Osteoblast (primary cell): ENCODE results near the gene C1QC. TPM values are rescaled to one million over a fixed set of nuclear protein-coding genes. Genes with fewer than 3 reads are reported as not detected.
A peak's percentile ranks its signal among the peaks of the same experiment; 100 is the strongest.
"Not testable (repeated sequence)": the region's sequence is repeated elsewhere in the genome, so short reads cannot be mapped to it uniquely, and the experiment has no call there.

ENCODE experiments used
- DNase-seq: peaks from one replicate; pipeline ENCODE4 v3.0.0; 2011; ENCODE audit warnings: low spot score, mixed read lengths; ENCODE audit not compliant: insufficient read length; ENCODE audit errors: missing footprints
- H2AFZ ChIP-seq: 2 replicates; pipeline ENCODE4 v1.6.0; 2011; ENCODE audit warnings: mild to moderate bottlenecking, low read length
- H3K27ac ChIP-seq: 2 replicates; pipeline ENCODE4 v1.5.1; 2011; ENCODE audit warnings: mild to moderate bottlenecking, low read depth, low read length, moderate library complexity
- H3K27me3 ChIP-seq: 2 replicates; pipeline ENCODE4 v1.6.0; 2012; ENCODE audit warnings: mild to moderate bottlenecking, control low read depth, inconsistent platforms, low read length, moderate library complexity; ENCODE audit not compliant: insufficient read depth
- H3K36me3 ChIP-seq: 2 replicates; pipeline ENCODE4 v1.5.1; 2011; ENCODE audit warnings: mild to moderate bottlenecking, low read length, control low read depth, moderate library complexity; ENCODE audit not compliant: insufficient read depth
- H3K4me1 ChIP-seq: 2 replicates; pipeline ENCODE4 v1.5.1; 2011; ENCODE audit warnings: mild to moderate bottlenecking, low read length, control low read depth, moderate library complexity; ENCODE audit not compliant: insufficient read depth
- H3K4me2 ChIP-seq: 2 replicates; pipeline ENCODE4 v1.6.0; 2011; ENCODE audit warnings: mild to moderate bottlenecking, low read length; ENCODE audit not compliant: insufficient read depth
- H3K4me3 ChIP-seq: fragments of 200-600 bp; sonication (generic); 3 replicates; pipeline ENCODE4 v1.5.1; 2012; ENCODE audit warnings: mild to moderate bottlenecking, low read length, inconsistent platforms; ENCODE audit not compliant: insufficient read depth
- H3K79me2 ChIP-seq: 2 replicates; pipeline ENCODE4 v1.6.0; 2012; ENCODE audit warnings: mild to moderate bottlenecking, low read length, control low read depth, inconsistent platforms; ENCODE audit not compliant: insufficient read depth
- H3K9me3 ChIP-seq: 2 replicates; pipeline ENCODE4 v1.5.1; 2011; ENCODE audit warnings: low read depth, low read length, control low read depth
- H4K20me1 ChIP-seq: 2 replicates; pipeline ENCODE4 v1.6.0; 2012; ENCODE audit warnings: mild to moderate bottlenecking, low read length, control low read depth; ENCODE audit not compliant: insufficient read depth
- total RNA-seq: library from RNA; depleted of rRNA; stranded (reverse); fragments of >200 nt; gene quantifications from 2 replicates; pipeline ENCODE4 v1.2.3, GENCODE V29; 2012
- TF ChIP-seq, protein P1 (sequence below): IDR thresholded peaks from 2 replicates; pipeline ENCODE4 v1.5.1; 2011; ENCODE audit warnings: mild to moderate bottlenecking, low read depth, low read length, moderate library complexity; ENCODE audit errors: extremely low read depth

The C1QC gene
- total RNA-seq, 1 donor: 2.2 TPM

DNA sequence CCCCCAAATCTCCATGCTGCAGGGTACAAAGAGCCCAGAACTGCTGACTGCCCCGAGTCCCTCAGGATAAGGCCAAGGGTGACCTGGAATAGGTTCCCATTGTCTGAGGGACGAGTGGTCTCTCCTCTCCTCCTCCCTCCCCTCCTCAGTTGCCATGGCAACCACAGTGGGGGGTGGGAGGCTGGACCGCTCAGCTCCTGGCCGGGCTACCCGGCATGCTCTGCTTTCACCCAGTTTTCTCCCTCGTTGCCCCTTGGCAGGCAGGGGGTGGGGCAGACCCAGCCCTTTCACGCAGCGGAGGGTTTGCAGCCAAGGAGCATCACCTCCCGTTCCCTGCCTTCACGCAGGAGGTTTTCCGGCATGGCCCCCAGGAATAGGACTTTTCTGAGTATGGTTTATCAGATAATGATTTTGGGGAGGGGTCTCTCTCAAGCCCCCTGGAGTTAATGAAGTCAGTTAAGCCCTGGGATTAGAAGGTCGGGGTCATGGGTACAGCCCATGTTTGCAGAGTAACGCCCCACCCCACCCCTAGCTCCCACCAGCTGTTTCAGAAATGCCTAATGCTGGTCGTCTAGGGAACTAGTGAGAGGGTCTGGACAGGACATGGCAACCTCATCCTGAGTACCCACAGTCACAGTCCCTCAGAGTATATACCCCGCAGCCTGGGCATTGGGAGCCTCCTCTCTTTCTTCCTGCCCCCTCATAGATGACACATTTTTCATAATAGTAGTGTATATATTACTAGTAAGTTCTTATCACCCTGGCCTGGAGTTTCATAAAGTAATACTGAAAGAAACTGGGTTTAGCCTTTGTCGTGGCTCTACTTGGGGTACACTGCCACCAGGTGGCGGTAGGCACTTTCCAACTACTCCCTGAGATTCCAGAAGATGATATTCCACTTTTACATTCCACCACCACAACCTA is 30.3 kb downstream of the C1QC start:
- H3K79me2 ChIP-seq: no peaks in the 10 kb centered on the region
- no peaks in the 10 kb centered on the region for H4K20me1 ChIP-seq
- H3K9me3 ChIP-seq: no peaks in the 10 kb centered on the region
- H3K4me2 ChIP-seq: no peak overlapping the region
- H2AFZ ChIP-seq: no peak overlapping the region
- peaks cover 28% of the 10 kb centered on the region for H3K27me3 ChIP-seq
- H3K27ac ChIP-seq: no peak overlapping the region
- DNase-seq: no peak
- no peak overlapping the region for H3K4me3 ChIP-seq
- TF ChIP-seq, protein P1, sequence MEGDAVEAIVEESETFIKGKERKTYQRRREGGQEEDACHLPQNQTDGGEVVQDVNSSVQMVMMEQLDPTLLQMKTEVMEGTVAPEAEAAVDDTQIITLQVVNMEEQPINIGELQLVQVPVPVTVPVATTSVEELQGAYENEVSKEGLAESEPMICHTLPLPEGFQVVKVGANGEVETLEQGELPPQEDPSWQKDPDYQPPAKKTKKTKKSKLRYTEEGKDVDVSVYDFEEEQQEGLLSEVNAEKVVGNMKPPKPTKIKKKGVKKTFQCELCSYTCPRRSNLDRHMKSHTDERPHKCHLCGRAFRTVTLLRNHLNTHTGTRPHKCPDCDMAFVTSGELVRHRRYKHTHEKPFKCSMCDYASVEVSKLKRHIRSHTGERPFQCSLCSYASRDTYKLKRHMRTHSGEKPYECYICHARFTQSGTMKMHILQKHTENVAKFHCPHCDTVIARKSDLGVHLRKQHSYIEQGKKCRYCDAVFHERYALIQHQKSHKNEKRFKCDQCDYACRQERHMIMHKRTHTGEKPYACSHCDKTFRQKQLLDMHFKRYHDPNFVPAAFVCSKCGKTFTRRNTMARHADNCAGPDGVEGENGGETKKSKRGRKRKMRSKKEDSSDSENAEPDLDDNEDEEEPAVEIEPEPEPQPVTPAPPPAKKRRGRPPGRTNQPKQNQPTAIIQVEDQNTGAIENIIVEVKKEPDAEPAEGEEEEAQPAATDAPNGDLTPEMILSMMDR: peak; percentile 90
- no peaks in the 10 kb centered on the region for H3K4me1 ChIP-seq
- no peaks in the 10 kb centered on the region for H3K36me3 ChIP-seq

DNA sequence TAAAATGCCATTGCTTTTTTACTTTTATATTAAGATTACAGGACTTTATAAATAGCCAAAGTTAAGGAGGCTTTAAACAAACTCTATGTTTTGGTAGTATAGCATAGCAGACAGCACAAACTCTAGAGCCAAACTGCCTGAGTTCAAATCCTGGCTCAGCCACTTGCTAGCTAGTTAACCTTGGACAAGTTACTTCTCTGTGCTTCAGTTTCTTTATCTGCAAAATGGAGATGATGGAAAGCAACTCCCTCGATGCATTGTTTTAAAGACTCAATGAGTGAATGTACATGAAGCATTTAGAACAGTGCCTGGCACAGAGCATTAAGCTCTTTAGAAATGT is 30.9 kb downstream of the C1QC start:
- H3K4me3 ChIP-seq: no peak overlapping the region
- no peak overlapping the region for H3K4me2 ChIP-seq
- TF ChIP-seq, protein P1: no peak
- H3K9me3 ChIP-seq: no peaks in the 10 kb centered on the region
- no peaks in the 10 kb centered on the region for H4K20me1 ChIP-seq
- no peaks in the 10 kb centered on the region for H3K4me1 ChIP-seq
- H3K36me3 ChIP-seq: no peaks in the 10 kb centered on the region
- no peaks in the 10 kb centered on the region for H3K79me2 ChIP-seq
- DNase-seq: no peak
- no peak overlapping the region for H2AFZ ChIP-seq
- H3K27me3 ChIP-seq: peaks cover 28% of the 10 kb centered on the region
- H3K27ac ChIP-seq: no peak overlapping the region

DNA sequence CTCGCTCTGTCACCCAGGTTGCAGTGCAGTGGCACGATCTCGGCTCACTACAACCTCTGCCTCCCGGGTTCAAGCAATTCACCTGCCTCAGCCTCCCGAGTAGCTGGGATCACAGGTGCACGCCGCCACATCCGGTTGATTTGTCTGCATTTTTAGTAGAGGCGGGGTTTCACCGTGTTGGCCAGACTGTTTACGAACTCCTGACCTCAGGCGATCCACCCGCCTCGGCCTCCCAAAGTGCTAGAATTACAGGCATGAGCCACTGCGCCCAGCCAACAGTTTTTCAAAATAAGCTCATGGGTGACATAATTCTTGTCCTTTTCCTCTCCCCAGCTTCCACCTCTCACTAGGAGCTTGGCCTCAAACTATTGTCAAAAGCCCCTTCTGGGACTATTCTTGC is 32.7 kb downstream of the C1QC start:
- H3K4me3 ChIP-seq, H3K9me3 ChIP-seq, H3K4me2 ChIP-seq, H3K4me1 ChIP-seq, DNase-seq, H4K20me1 ChIP-seq, H2AFZ ChIP-seq, H3K27ac ChIP-seq, H3K79me2 ChIP-seq, H3K36me3 ChIP-seq: not testable (repeated sequence)
- H3K27me3 ChIP-seq: peaks cover 19% of the 10 kb centered on the region

DNA sequence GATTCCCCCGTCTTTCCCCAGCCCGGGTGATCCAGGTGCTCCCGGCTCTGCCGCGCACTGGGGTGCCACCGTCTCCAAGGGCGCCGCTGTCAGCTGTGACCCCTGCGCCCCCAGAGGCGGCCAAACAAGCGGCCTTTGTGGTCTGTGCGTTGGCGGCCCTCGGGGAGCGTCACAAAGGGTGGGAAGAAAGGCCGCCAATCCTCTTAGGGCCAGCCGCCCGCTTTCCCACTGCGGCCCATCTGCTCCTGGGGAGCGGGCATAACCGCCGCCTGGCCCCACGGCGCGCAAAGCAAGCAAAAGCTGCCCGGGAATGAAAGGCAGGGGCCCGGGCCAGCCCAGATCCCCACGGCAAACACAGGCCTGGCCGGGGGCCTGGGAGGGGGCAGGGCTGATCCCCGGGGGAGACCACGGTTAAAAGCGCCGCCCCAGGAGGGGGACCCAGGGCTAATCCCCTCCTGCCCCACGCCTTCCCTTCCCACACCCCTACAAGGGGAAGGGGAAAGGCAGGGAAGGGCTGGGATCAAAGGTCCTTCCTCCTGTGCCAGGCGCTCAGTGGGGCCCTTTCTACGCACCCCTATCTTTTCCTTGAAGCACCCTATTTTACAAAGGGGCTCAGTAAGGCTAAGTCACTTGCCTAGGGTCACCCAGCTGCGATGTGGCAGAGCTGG is 33.6 kb downstream of the C1QC start:
- no peaks in the 10 kb centered on the region for H3K79me2 ChIP-seq
- no peak overlapping the region for H3K4me2 ChIP-seq
- peaks cover 14% of the 10 kb centered on the region for H3K27me3 ChIP-seq
- TF ChIP-seq, protein P1: no peak
- H2AFZ ChIP-seq: no peak overlapping the region
- no peaks in the 10 kb centered on the region for H3K36me3 ChIP-seq
- no peaks in the 10 kb centered on the region for H3K9me3 ChIP-seq
- H4K20me1 ChIP-seq: no peaks in the 10 kb centered on the region
- H3K4me3 ChIP-seq: no peak overlapping the region
- no peak overlapping the region for H3K27ac ChIP-seq
- no peak for DNase-seq
- H3K4me1 ChIP-seq: no peaks in the 10 kb centered on the region
